ENCODE measurements around the gene SH3YL1. TPM values are rescaled to one million over a fixed set of nuclear protein-coding genes. Genes with fewer than 3 reads are reported as not detected.

Gene SH3YL1
- total RNA-seq, 1 donor from 2014 or later: 27.3 TPM

DNA sequence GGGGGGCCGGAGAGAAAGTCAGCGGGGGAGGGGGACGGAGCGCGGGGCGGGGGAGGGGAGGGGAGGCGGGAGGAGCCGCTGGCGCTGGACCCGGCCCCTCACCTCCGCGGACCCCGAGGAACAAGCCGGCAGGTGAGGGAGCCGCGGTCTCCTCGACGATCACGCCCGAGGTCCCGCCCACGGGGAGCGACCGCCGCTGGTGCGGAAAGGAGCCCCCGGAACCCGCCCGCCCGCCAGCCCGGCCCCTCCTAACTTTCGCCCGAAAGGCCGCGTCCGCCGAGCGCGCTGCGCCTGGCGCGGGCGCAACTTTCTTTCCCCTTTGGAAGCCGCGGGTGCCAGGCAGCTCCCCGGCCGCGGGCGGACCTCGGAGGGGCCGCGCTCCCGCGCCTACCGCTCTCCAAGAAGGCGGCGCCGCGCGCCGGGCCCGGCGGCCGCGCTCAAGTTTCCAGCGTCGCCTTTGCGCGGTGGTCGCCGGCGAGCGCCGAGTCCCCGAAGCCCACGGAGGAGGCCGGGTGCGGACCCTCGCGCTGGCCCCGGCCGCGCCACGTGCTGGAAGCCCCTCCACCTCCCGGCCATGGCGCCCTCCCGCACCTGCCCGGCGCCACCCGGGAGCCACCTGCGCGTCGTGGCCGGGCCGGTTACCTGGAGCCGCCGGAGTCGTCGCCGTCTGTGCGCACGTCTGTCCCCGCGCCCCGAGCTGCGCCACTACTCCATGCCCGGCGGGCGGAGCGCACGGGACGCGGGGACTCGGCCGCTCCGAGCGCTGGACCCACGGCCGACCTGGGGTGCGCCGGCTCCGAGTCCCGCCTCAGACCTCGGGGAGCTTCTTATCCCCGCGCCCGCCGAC lies 24.3 kb upstream of the SH3YL1 start, which contains the start of gene ALKAL2:
ALKAL2 (minus strand) TSS at position 181 of the 847 bp plus-strand sequence. CDS start 256 bp downstream, outside the sequence.
- H3K36me3 Mint-ChIP-seq (ENCODE audit: low read depth, unreplicated experiment): peaks cover 4% of the 10 kb centered on the region
- Histone ChIP-seq H3K4me3 (ENCODE audit: insufficient read depth, low read depth, low read length) (peak within 1 kb of the TSS; percentile 34), H3K4me2 (ENCODE audit: low read length) (peak within 1 kb of the TSS; percentile 98), H3K36me3 (ENCODE audit: insufficient read depth, low read length) (no peaks in the 10 kb centered on the region), H3K79me2 (ENCODE audit: insufficient read depth, low read length) (no peaks in the 10 kb centered on the region), H3K9me3 (ENCODE audit: insufficient read depth, low read depth, low read length) (no peaks in the 10 kb centered on the region), H3K27me3 (ENCODE audit: insufficient read depth, low read length) (peaks cover 10% of the 10 kb centered on the region), H4K20me1 (ENCODE audit: insufficient read depth, low read length) (peaks cover 8% of the 10 kb centered on the region), H3K9ac (ENCODE audit: low read length) (no peak within 1 kb of the TSS), H2AFZ (ENCODE audit: low read depth, low read length) (peak within 1 kb of the TSS; percentile 20), H3K4me1 (ENCODE audit: insufficient read depth, low read length) (peaks cover 29% of the 10 kb centered on the region), H3K27ac (ENCODE audit: low read depth, low read length) (no peak within 1 kb of the TSS)
- DNase-seq (ENCODE audit: low read depth) (no peak), FAIRE-seq (no peak)
- peaks cover 21% of the 10 kb centered on the region for H3K4me1 Mint-ChIP-seq (ENCODE audit: low read depth, unreplicated experiment)
- H3K27ac Mint-ChIP-seq (ENCODE audit: unreplicated experiment): no peak within 1 kb of the TSS
- TF ChIP-seq EZH2 (IDR thresholded peaks at IDR 0.05; ENCODE audit: insufficient read depth, low read length): peak; percentile 78
- TF ChIP-seq, protein P1, sequence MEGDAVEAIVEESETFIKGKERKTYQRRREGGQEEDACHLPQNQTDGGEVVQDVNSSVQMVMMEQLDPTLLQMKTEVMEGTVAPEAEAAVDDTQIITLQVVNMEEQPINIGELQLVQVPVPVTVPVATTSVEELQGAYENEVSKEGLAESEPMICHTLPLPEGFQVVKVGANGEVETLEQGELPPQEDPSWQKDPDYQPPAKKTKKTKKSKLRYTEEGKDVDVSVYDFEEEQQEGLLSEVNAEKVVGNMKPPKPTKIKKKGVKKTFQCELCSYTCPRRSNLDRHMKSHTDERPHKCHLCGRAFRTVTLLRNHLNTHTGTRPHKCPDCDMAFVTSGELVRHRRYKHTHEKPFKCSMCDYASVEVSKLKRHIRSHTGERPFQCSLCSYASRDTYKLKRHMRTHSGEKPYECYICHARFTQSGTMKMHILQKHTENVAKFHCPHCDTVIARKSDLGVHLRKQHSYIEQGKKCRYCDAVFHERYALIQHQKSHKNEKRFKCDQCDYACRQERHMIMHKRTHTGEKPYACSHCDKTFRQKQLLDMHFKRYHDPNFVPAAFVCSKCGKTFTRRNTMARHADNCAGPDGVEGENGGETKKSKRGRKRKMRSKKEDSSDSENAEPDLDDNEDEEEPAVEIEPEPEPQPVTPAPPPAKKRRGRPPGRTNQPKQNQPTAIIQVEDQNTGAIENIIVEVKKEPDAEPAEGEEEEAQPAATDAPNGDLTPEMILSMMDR (IDR thresholded peaks at IDR 0.05; ENCODE audit: insufficient read depth, low read depth, low read length): no peak
- H3K4me3 Mint-ChIP-seq (ENCODE audit: unreplicated experiment): peak within 1 kb of the TSS; percentile 62
- H3K9me3 Mint-ChIP-seq (ENCODE audit: unreplicated experiment): peaks cover 4% of the 10 kb centered on the region
- H3K27me3 Mint-ChIP-seq (ENCODE audit: low read depth, unreplicated experiment): peaks cover 20% of the 10 kb centered on the region

DNA sequence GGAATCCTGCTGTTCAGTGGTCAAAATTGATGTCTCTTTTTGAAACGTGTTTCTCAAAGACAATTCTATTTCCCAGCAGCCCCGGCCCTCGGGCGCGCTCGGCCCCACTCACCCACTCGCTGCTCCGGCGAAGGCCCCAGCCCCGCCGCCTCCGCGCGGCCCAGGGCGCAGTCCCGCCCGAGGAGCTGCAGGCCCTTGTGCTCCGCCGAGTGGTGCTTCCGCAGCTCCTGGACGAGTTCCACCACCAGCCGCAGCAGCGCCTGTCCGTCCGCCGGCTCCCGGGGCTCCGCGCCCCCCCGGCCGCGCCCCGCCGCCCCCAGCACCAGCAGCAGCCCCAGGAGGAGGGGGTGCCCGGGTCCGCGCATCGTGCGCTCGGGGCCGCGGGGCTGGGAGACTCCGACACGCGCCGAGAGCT lies 23.6 kb upstream of the SH3YL1 start:
- Mint-ChIP-seq H3K36me3 (ENCODE audit: low read depth, unreplicated experiment) (peaks cover 5% of the 10 kb centered on the region), H3K9me3 (ENCODE audit: unreplicated experiment) (peaks cover 2% of the 10 kb centered on the region), H3K27me3 (ENCODE audit: low read depth, unreplicated experiment) (peaks cover 18% of the 10 kb centered on the region), H3K4me1 (ENCODE audit: low read depth, unreplicated experiment) (peaks cover 21% of the 10 kb centered on the region), H3K27ac (ENCODE audit: unreplicated experiment) (no peak overlapping the region), H3K4me3 (ENCODE audit: unreplicated experiment) (peak overlapping the region; percentile 50)
- Histone ChIP-seq H3K4me3 (ENCODE audit: insufficient read depth, low read depth, low read length) (peak overlapping the region; percentile 34), H3K9me3 (ENCODE audit: insufficient read depth, low read depth, low read length) (no peaks in the 10 kb centered on the region), H3K27ac (ENCODE audit: low read depth, low read length) (no peak overlapping the region), H3K4me2 (ENCODE audit: low read length) (peak overlapping the region; percentile 71), H4K20me1 (ENCODE audit: insufficient read depth, low read length) (peaks cover 8% of the 10 kb centered on the region), H3K79me2 (ENCODE audit: insufficient read depth, low read length) (no peaks in the 10 kb centered on the region), H3K4me1 (ENCODE audit: insufficient read depth, low read length) (peaks cover 29% of the 10 kb centered on the region), H2AFZ (ENCODE audit: low read depth, low read length) (no peak overlapping the region), H3K36me3 (ENCODE audit: insufficient read depth, low read length) (no peaks in the 10 kb centered on the region), H3K9ac (ENCODE audit: low read length) (no peak overlapping the region), H3K27me3 (ENCODE audit: insufficient read depth, low read length) (peaks cover 10% of the 10 kb centered on the region)
- DNase-seq (ENCODE audit: low read depth): peak; percentile 34
- TF ChIP-seq EZH2 (IDR thresholded peaks at IDR 0.05; ENCODE audit: insufficient read depth, low read length): no peak
- TF ChIP-seq, protein P1 (IDR thresholded peaks at IDR 0.05; ENCODE audit: insufficient read depth, low read depth, low read length): no peak
- FAIRE-seq: no peak
